ENCODE data around the gene SEMA6C.
"Not testable (repeated sequence)": the region's sequence is repeated elsewhere in the genome, so short reads cannot be mapped to it uniquely, and the experiment has no call there.

The SEMA6C gene

GRCh38 chr1:151131701-151132334, 14.6 kb downstream of the SEMA6C start:
- DNase-seq (ENCODE audit: insufficient read length, low spot score) = no peak
- no peak for TF ChIP-seq POLR2A (IDR thresholded peaks at IDR 0.05; ENCODE audit: low read depth, low read length)
- FAIRE-seq = no peak

DNA sequence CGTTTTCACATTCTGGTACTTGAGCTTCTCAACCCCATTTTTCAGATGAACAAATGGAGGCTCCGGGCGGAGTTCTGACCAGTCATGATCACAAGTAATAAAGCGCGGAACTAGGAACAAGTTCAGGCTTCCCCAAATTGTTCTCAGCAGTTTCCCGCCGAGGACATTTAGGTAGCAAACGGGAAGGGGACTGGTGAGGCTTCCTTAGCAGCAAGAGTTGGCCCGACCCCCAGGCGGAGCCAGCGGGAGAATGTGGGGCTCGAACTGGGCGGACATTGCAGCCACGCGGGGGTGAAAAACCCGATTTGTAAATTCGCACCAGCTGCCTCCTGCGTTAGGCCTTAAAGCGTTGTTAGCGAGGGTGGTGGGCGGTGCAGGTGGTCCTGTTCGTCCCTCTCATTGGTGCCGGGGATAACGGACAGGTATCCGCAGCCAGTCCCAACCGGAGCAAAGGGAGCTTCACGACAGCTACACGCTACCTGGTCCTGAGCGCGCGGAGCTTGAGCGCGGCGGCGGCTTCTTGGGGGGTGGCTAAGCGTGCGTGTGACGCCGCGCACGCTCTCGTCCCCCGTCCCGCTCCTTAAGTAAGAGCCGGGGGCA, 15.3 kb downstream of the SEMA6C start:
- no peak for FAIRE-seq
- TF ChIP-seq POLR2A (IDR thresholded peaks at IDR 0.05; ENCODE audit: low read depth, low read length) = no peak
- no peak for DNase-seq (ENCODE audit: insufficient read length, low spot score)

DNA sequence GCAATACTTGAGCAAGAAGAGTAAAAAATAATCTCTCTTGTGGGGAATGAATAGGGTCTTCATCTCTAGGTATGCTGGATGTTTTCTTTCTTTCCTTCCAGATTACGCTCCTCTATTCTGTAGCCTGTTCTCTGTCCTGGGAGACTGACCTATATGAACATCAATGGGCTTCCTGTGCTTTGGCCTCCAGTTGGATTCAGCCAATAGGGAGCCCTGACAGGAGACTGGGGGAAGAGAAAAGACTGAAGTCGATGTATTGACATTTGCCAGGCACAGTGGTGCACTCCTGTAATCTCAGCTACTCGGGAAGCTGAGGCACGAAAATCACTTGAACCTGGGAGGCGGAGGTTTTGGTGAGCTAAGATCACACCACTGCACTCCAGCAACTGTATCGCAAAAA, 17.6 kb downstream of the SEMA6C start:
- no peak for FAIRE-seq
- TF ChIP-seq POLR2A (IDR thresholded peaks at IDR 0.05; ENCODE audit: low read depth, low read length) = no peak
- DNase-seq (ENCODE audit: insufficient read length, low spot score) = no peak

DNA sequence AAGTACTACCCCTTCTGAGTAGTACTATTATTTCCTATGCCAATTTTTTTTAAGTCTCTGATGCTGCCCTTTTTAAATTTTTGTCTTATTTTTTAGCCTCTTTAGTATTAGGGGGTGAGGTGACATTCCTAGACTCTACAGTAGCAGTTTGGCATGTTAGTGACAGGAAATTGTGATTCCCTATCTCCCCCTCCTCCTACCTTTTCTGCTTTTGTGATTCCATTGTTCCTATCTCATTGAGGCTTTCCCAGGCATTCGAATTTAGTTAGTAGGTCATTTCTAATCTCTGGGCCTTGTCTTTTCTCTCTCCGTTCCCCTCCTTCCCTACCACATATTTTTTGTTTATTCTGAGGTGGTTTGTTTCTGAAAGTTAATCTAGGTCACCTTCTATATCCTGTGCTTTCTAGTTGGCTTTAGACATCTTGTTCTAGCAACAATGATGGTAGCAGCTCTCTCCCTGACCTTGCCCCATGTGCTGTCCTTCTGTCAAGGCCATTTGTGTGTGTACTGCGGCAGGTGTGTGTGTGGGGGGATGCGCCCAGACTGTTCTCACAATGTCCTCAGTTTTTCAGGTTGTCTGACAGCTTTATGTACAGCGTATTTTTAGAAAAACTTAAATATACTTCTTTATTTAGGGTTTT, 21.5 kb downstream of the SEMA6C start:
- TF ChIP-seq POLR2A (IDR thresholded peaks at IDR 0.05; ENCODE audit: low read depth, low read length) = no peak
- FAIRE-seq (no peak), DNase-seq (ENCODE audit: insufficient read length, low spot score) (no peak)

DNA sequence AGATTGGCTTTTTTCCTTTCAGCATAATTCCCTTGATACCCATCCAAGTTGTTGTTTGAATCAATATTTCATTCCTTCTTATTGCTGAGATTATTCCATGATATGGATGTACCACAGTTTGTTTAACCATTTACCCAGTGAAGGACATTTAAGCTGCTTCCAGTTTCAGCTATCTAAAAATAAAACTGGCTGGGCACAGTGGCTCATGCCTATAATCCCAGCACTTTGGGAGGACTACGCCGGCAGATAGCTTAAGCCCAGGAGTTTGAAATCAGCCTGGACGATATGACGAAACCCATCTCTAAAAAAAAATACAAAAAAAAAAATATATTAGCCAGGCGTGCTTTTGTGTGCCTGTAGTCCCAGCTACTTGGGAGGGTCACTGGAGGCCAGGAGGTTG, 32.6 kb downstream of the SEMA6C start:
- no peak for TF ChIP-seq POLR2A (IDR thresholded peaks at IDR 0.05; ENCODE audit: low read depth, low read length)
- FAIRE-seq = no peak

DNA sequence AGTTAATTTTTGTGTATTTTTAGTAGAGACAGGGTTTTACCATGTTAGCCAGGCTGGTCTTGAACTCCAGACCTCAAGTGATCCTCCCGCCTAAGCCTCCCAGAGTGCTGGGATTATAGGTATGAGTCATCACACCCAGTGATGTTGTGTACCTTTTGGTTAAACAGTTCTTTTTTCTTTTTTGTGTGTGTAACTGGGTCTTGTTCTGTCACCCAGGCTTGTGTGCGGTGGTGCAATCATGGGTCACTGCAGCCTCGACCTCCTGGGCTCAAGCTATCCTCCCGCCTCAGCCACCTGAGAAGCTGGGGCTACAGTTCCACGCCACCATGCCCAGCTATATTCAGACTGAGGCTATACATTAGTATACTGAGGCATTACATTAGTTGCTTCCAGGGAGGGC, 38.1 kb downstream of the SEMA6C start:
- DNase-seq (ENCODE audit: insufficient read length, low spot score) = no peak
- TF ChIP-seq POLR2A (IDR thresholded peaks at IDR 0.05; ENCODE audit: low read depth, low read length) = no peak
- FAIRE-seq = no peak

More for the DNA sequence above, 32.6 kb downstream of the SEMA6C start:
- DNase-seq (ENCODE audit: insufficient read length, low spot score) = no peak

GRCh38 chr1:151106894-151107293, 39.5 kb downstream of the SEMA6C start:
- FAIRE-seq (no peak), DNase-seq (ENCODE audit: insufficient read length, low spot score) (peak; percentile 75)
- TF ChIP-seq POLR2A (IDR thresholded peaks at IDR 0.05; ENCODE audit: low read depth, low read length) = no peak

GRCh38 chr1:151104630-151105029, 41.8 kb downstream of the SEMA6C start:
- DNase-seq (ENCODE audit: insufficient read length, low spot score) (no peak), FAIRE-seq (no peak)
- TF ChIP-seq POLR2A (IDR thresholded peaks at IDR 0.05; ENCODE audit: low read depth, low read length) = no peak

- no peak for DNase-seq (ENCODE audit: insufficient read length, low spot score)
- no peak for FAIRE-seq
- no peak for TF ChIP-seq POLR2A (IDR thresholded peaks at IDR 0.05; ENCODE audit: low read depth, low read length)
These were observed 48.3 kb downstream of the SEMA6C start for GRCh38 chr1:151098126-151098525.

- not testable (repeated sequence) for FAIRE-seq; DNase-seq (ENCODE audit: insufficient read length, low spot score)
These were observed 49.0 kb downstream of the SEMA6C start for GRCh38 chr1:151097426-151097825.

DNA sequence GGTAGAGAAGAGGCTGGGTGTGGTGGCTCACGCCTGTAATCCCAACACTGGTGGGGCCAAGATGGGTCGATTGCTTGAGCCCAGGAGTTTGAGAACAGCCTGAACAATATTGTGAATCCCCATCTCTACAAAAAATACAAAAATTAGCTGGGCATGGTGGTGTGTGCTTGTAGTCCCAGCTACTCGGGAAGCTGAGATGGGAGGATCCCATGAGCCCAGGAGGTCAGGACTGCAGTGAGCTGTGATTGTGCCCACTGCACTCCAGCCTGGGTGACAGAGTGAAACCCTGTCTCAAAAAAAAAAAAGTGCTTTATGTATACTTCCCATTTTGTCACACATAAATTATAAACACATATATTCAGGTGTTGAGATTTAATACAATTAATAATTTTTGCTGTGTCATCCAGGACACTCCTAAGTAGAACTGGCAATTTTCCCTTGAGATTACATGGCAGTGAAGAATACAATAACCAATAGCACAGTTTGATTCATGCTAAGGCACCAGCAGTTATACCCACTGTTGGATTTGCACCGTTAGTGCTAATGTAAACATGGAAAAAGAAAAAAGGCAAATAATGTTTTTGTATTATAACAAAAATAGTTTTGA, 60.4 kb downstream of the SEMA6C start:
- FAIRE-seq = no peak
- no peak for DNase-seq (ENCODE audit: insufficient read length, low spot score)

More for the DNA sequence above, 60.4 kb downstream of the SEMA6C start:
- no peak for TF ChIP-seq POLR2A (IDR thresholded peaks at IDR 0.05; ENCODE audit: low read depth, low read length)
